ENCODE results near the gene AARS2. TPM values are rescaled to one million over a fixed set of nuclear protein-coding genes. Genes with fewer than 3 reads are reported as not detected.
"Not testable (repeated sequence)": the region's sequence is repeated elsewhere in the genome, so short reads cannot be mapped to it uniquely, and the experiment has no call there.

AARS2 gene
- total and polyA plus RNA-seq, 2 of the 4 experiments (the other 2 are of a cell fraction), result 9.1 to 10.4 TPM

GRCh38 chr6:44314657-44315056 is 1.5 kb upstream of the AARS2 start:
- dilution Hi-C loops (cut with HindIII; ENCODE audit: low sequenced_read_pairs, unreplicated experiment); H4K20me1 ChIP-seq (ENCODE audit: insufficient read depth, low read length); POLR2A ChIA-PET (ENCODE audit: unreplicated experiment); H2BK5ac ChIP-seq (ENCODE audit: low read depth, low read length, poor library complexity, severe bottlenecking); DNase-seq; H3K9me3 ChIP-seq (ENCODE audit: control insufficient read depth, insufficient read depth, low read length); H4K8ac ChIP-seq (ENCODE audit: low read depth in 2 of 2, low read length in 2 of 2); H4K5ac ChIP-seq (ENCODE audit: low read depth, low read length); intact Hi-C loops (cut with micrococcal nuclease); H3K4me3 ChIP-seq (ENCODE audit: insufficient read depth, low read depth, low read length); H3K4me2 ChIP-seq (ENCODE audit: low read depth, low read length); BruUV-seq (replicated peaks); H3K4ac ChIP-seq (ENCODE audit: low read depth, low read length); H2BK20ac ChIP-seq (ENCODE audit: low read depth, low read length); H3K56ac ChIP-seq (ENCODE audit: extremely low read depth, insufficient read depth, low read length); H2BK15ac ChIP-seq (ENCODE audit: low read depth, low read length); H3K14ac ChIP-seq (replicated peaks; ENCODE audit: low read depth, low read length); H2BK120ac ChIP-seq (ENCODE audit: low read depth, low read length); H3K9ac ChIP-seq (ENCODE audit: low read depth, low read length); H2AFZ ChIP-seq (replicated peaks; ENCODE audit: low read length, poor library complexity); in situ Hi-C loops (cut with MboI; ENCODE audit: low sequenced_read_pairs); ATAC-seq (ENCODE audit: low read depth); H3K27ac ChIP-seq (ENCODE audit: insufficient read depth, low read length); H3K23ac ChIP-seq (ENCODE audit: low read depth, low read length); H2AK9ac ChIP-seq (replicated peaks; ENCODE audit: low read depth, low read length, poor library complexity); H4K91ac ChIP-seq (ENCODE audit: insufficient read depth, low read depth, low read length); H3K18ac ChIP-seq (ENCODE audit: low read depth, low read length); H2AK5ac ChIP-seq (ENCODE audit: low read depth, low read length); CTCF ChIA-PET; H3K4me1 ChIP-seq (ENCODE audit: control insufficient read depth, insufficient read depth, low read length): not testable (repeated sequence)
- Histone ChIP-seq H3K36me3 (ENCODE audit: control insufficient read depth, insufficient read depth, low read length) (peaks cover 13% of the 10 kb centered on the region), H3K9me1 (ENCODE audit: insufficient read depth, low read length) (peaks cover 10% of the 10 kb centered on the region), H3K79me1 (ENCODE audit: low read depth in 1 of 2, low read length in 2 of 2) (peaks cover 17 to 24% of the 10 kb centered on the region in 2 experiments), H3K27me3 (ENCODE audit: control insufficient read depth, insufficient read depth, low read length) (peaks cover 23% of the 10 kb centered on the region)
- WGBS, 2 experiments (ENCODE audit: extremely low coverage in 2 of 2, insufficient read length in 1 of 2), result no CpG with 5 or more reads among the region's 8 CpGs

All from IMR-90 (cell line).